ENCODE measurements around the gene SULT1A2. TPM values are rescaled to one million over a fixed set of nuclear protein-coding genes. Genes with fewer than 3 reads are reported as not detected.

The SULT1A2 gene
- total and polyA plus RNA-seq, 2 of the 8 experiments (the other 6 are each of a cell fraction or from before 2014, with no cell fraction given), result 0.29 to 0.35 TPM

DNA sequence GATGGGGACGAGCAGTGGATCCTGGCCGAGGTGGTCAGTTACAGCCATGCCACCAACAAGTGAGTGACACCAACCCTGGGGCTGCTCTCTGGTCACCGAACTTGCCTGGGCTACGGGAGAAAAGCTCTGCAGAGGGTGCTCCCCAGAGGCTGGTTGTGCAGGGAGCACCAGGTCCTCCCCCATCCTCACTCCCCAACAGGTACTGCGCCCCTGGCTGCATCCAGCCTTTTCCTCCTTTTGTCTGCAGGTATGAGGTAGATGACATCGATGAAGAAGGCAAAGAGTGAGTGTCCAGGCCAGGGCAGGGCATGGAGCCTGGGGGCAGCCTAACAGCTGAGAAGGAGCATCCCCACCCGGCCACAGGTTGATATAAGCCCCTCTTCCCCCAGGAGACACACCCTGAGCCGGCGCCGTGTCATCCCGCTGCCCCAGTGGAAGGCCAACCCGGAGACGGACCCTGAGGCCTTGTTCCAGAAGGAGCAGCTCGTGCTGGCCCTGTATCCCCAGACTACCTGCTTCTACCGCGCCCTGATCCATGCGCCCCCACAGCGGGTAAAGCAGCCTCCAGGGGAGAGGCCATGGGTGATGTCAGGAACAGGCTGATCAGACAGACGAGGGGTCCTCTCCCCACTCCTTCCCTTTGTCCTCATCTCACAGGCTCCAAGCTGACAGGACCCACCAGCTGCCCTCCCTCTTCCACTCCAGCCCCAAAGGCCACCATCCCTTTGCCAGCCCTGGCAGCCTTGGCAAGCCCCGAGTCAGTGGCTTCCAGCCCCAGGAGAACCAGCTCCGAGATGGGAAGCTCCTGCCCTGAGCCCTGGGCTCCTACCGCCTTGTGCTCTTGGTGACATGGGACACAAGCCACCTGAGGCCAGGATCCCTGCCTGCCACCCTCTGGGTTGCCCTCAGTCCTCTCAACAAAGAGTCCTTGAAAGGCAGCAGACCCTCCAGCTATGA is 6.2 kb downstream of the SULT1A2 start (continued):
- no peak for TF ChIP-seq RXRA (IDR thresholded peaks at IDR 0.05; ENCODE audit: insufficient read depth, low read depth, low read length)
- no peak for TF ChIP-seq GTF2F1 (IDR thresholded peaks at IDR 0.05; ENCODE audit: borderline replicate concordance, low read depth, low read length)
- no peak for TF ChIP-seq GABPA (IDR thresholded peaks at IDR 0.05; ENCODE audit: borderline replicate concordance, insufficient read depth, low read length)
- no peak for TF ChIP-seq SP1 (IDR thresholded peaks at IDR 0.05; ENCODE audit: low read depth, low read length)
- TF ChIP-seq KDM4A (IDR thresholded peaks at IDR 0.05; ENCODE audit: low read depth, low read length, severe bottlenecking), result no peak
- no peak for TF ChIP-seq RFX5 (IDR thresholded peaks at IDR 0.05; ENCODE audit: borderline replicate concordance, low read depth, low read length)
- TF ChIP-seq SIX5 (IDR thresholded peaks at IDR 0.05; ENCODE audit: low read depth, low read length), result no peak
- no peak for TF ChIP-seq EGR1 (IDR thresholded peaks at IDR 0.05; ENCODE audit: borderline replicate concordance, low read depth, low read length)

All from H1 (cell line).